Measurements from ENCODE around the gene TCEA2. TPM values are rescaled to one million over a fixed set of nuclear protein-coding genes. Genes with fewer than 3 reads are reported as not detected.

The TCEA2 gene
- total RNA-seq, 6 experiments from 2014 or later = 14.8 to 45.6 (median 28.6) TPM

- no peaks in the 10 kb centered on the region for H3K36me3 ChIP-seq
- no peak overlapping the region for H3K4me3 ChIP-seq
- no peaks in the 10 kb centered on the region for H3K27me3 ChIP-seq
- TF ChIP-seq CTCF (IDR thresholded peaks at IDR 0.05) (no peak), POLR2A (IDR thresholded peaks at IDR 0.05) (no peak)
- no peaks in the 10 kb centered on the region for H3K9me3 ChIP-seq
- intact Hi-C loops (cut with DNase I) = no loop called here
- no peak for ATAC-seq
- no CpG with 5 or more reads among the region's 8 CpGs for WGBS (ENCODE audit: insufficient coverage, low coverage, low lambda C conversion rate, missing lambda C conversion rate)
- DNase-seq = peak in 1 of 3 donors; percentile 42
- H3K4me1 ChIP-seq = no peaks in the 10 kb centered on the region
- H3K27ac ChIP-seq = no peak overlapping the region
Measured at GRCh38 chr20:64119301-64119680, 56.3 kb downstream of the TCEA2 start.

GRCh38 chr20:64119681-64120341, 56.8 kb downstream of the TCEA2 start:
- H3K27ac ChIP-seq = no peak overlapping the region
- no peaks in the 10 kb centered on the region for H3K9me3 ChIP-seq
- ATAC-seq (peak in 2 of 4 donors; percentile 11 to 23), DNase-seq (peak in 2 of 3 donors; percentile 45 to 50)
- H3K4me3 ChIP-seq = no peak overlapping the region
- intact Hi-C loops (cut with DNase I) = no loop called here
- no peak for TF ChIP-seq POLR2A (IDR thresholded peaks at IDR 0.05)
- TF ChIP-seq CTCF (IDR thresholded peaks at IDR 0.05) = no peak
- H3K36me3 ChIP-seq = no peaks in the 10 kb centered on the region
- no peaks in the 10 kb centered on the region for H3K27me3 ChIP-seq
- 17% methylated on average over 5 of the region's 14 CpGs for WGBS (ENCODE audit: insufficient coverage, low coverage, low lambda C conversion rate, missing lambda C conversion rate)
- no peaks in the 10 kb centered on the region for H3K4me1 ChIP-seq

DNA sequence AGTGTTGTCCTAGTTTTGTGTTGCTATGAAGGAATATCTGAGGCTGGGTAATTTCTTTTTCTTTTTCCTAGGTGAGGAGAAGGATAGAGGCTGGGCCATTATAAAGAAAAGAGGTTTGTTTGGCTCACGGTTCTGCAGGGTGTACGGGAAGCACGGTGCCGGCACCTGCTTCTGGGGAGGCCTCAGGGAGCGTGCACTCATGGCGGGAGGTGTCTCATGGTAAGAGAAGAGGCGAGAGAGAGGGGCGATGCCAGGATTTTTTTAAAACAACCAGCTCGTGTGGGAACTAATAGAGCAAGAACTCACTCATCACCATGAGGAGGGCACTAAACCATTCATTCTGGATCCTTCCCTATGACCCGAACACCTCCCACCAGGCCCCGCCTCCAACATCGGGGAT, 58.6 kb downstream of the TCEA2 start:
- 61% methylated on average over 7 of the region's 12 CpGs for WGBS (ENCODE audit: insufficient coverage, low coverage, low lambda C conversion rate, missing lambda C conversion rate)
- Histone ChIP-seq H3K36me3 (no peaks in the 10 kb centered on the region), H3K4me1 (no peaks in the 10 kb centered on the region), H3K9me3 (no peaks in the 10 kb centered on the region), H3K27ac (no peak overlapping the region), H3K27me3 (no peaks in the 10 kb centered on the region), H3K4me3 (no peak overlapping the region)
- ATAC-seq (no peak), DNase-seq (peak in 1 of 3 donors; percentile 30)
- intact Hi-C loops (cut with DNase I) = no loop called here
- TF ChIP-seq CTCF (IDR thresholded peaks at IDR 0.05) (no peak), POLR2A (IDR thresholded peaks at IDR 0.05) (no peak)

Small RNAs within 50 kb of the gene (microRNA-seq; reads per million reads assigned to microRNA genes)
- gene MIR6813 = 0.29 to 2.6 reads per million in 2 donors

Small RNAs within 50 kb of the gene (small RNA-seq; reads per million reads assigned to genes)
- gene AL355803.1 (0 reads per million in 2 experiments), gene MIR6813 (0 reads per million in 2 experiments)

Other genes starting within 250 kb of the TCEA2 start
- gene ZBTB46, start 231.9 kb upstream of the TCEA2 start, total RNA-seq = 1 to 10 TPM; 1.2 to 4.2 (median 2.4) TPM
- gene ABHD16B, start 201.7 kb upstream of the TCEA2 start, total RNA-seq = not detected
- gene TPD52L2, start 197.9 kb upstream of the TCEA2 start, total RNA-seq = 10 to 100 TPM; 20.1 to 46.8 (median 30.5) TPM
- 10 to 100 TPM; 10.7 to 26.0 (median 15.1) TPM for gene DNAJC5, start 168.1 kb upstream of the TCEA2 start, total RNA-seq
- gene UCKL1, start 106.8 kb upstream of the TCEA2 start, total RNA-seq = 10 to 100 TPM; 13.1 to 28.5 (median 16.9) TPM
- gene ZNF512B, start 93.3 kb upstream of the TCEA2 start, total RNA-seq = 10 to 100 TPM; 10.8 to 16.8 (median 14.0) TPM
- gene SAMD10, start 83.6 kb upstream of the TCEA2 start, total RNA-seq = 1 to 10 TPM; 2.7 to 6.7 (median 3.5) TPM
- gene PRPF6, start 82.1 kb upstream of the TCEA2 start, total RNA-seq = 10 to 100 TPM; 21.7 to 28.9 (median 24.4) TPM
- 1 to 10 TPM in 1 of 6 experiments, under 1 TPM in 4, not detected in 1; 0.29 to 1.1 (median 0.44) TPM for gene C20orf204, start 27.0 kb upstream of the TCEA2 start, total RNA-seq
- 1 to 10 TPM; 4.1 to 7.8 (median 5.6) TPM for gene SOX18, start 13.6 kb upstream of the TCEA2 start, total RNA-seq
- 10 to 100 TPM in 2 of 6 experiments, 1 to 10 TPM in 4; 2.6 to 10.9 (median 5.7) TPM for gene RGS19, start 16.3 kb downstream of the TCEA2 start, total RNA-seq
- gene OPRL1, start 16.9 kb downstream of the TCEA2 start, total RNA-seq = under 1 TPM in 5 of 6 experiments, not detected in 1; 0.13 to 0.32 (median 0.25) TPM
- not detected for gene LKAAEAR1, start 21.2 kb downstream of the TCEA2 start, total RNA-seq
- gene NPBWR2, start 44.4 kb downstream of the TCEA2 start, total RNA-seq = not detected
- under 1 TPM in 2 of 6 experiments, not detected in 4; 0.06 to 0.09 TPM for gene MYT1, start 101.3 kb downstream of the TCEA2 start, total RNA-seq
- 10 to 100 TPM; 24.5 to 39.7 (median 28.6) TPM for gene PCMTD2, start 192.6 kb downstream of the TCEA2 start, total RNA-seq